HepG2 (cell line): ENCODE measurements around the gene CPVL. TPM values are rescaled to one million over a fixed set of nuclear protein-coding genes. Genes with fewer than 3 reads are reported as not detected.

Experiments used
- ATF1 ChIP-seq: IDR thresholded peaks from 2 replicates; pipeline ENCODE4 v1.6.1; 2016; ENCODE audit warnings: mild to moderate bottlenecking, control low read depth
- DR1 ChIP-seq: sonication (generic); formaldehyde crosslinking; IDR thresholded peaks from 2 replicates; pipeline ENCODE4 v1.8.0; 2021; ENCODE audit warnings: mild to moderate bottlenecking, missing genetic modification reagents, inconsistent platforms
- FOXA1 ChIP-seq, 2 experiments: fragments of 450-650 bp in 1 of 2; sonication (generic) in 1 of 2; formaldehyde crosslinking in 1 of 2; IDR thresholded peaks; 2 replicates each; pipeline versions ENCODE4 v1.4.0 to v1.6.1; 2016 to 2020; ENCODE audit warnings: missing genetic modification reagents in 1 of 2
- HCFC1 ChIP-seq: fragments of 150-350 bp; IDR thresholded peaks from 2 replicates; pipeline ENCODE4 v1.6.1; 2014; ENCODE audit warnings: low read depth, low read length
- HNF4G ChIP-seq, 2 experiments: sonication (generic) in 1 of 2; formaldehyde crosslinking in 1 of 2; IDR thresholded peaks; 2 replicates each; pipeline versions ENCODE4 v1.4.0 to v1.6.1; 2011 to 2020; ENCODE audit warnings: borderline replicate concordance in 2 of 2, low read depth in 2 of 2, mild to moderate bottlenecking in 2 of 2, low read length in 1 of 2, missing genetic modification reagents in 1 of 2, moderate library complexity in 1 of 2
- KDM4B ChIP-seq: sonication (generic); formaldehyde crosslinking; IDR thresholded peaks from 2 replicates; pipeline ENCODE4 v1.4.0; 2020; ENCODE audit warnings: missing genetic modification reagents
- KLF16 ChIP-seq, 2 experiments: sonication (generic) in 1 of 2; formaldehyde crosslinking in 1 of 2; IDR thresholded peaks; 2 replicates each; pipeline versions ENCODE4 v1.6.1 to v1.8.0; 2016 to 2023; ENCODE audit warnings: missing genetic modification reagents in 2 of 2, missing compliant biosample characterization in 1 of 2
- MATR3 ChIP-seq: sonication (generic); formaldehyde crosslinking; IDR thresholded peaks from 2 replicates; pipeline ENCODE4 v1.4.0; 2020; ENCODE audit warnings: missing genetic modification reagents
- MTA1 ChIP-seq: sonication (generic); formaldehyde crosslinking; IDR thresholded peaks from 2 replicates; pipeline ENCODE4 v1.4.0; 2020; ENCODE audit warnings: missing genetic modification reagents, mild to moderate bottlenecking, borderline replicate concordance
- POLR2G ChIP-seq: fragments of 200-400 bp; formaldehyde crosslinking; IDR thresholded peaks from 2 replicates; pipeline ENCODE4 v1.6.1; 2018; ENCODE audit warnings: mild to moderate bottlenecking, low read depth, low read length, moderate library complexity
- RNF2 ChIP-seq: fragments of 450-650 bp; conservative IDR thresholded peaks from 2 replicates; pipeline ENCODE4 v1.6.1; 2016; ENCODE audit warnings: low read depth
- SMAD3 ChIP-seq: sonication (generic); formaldehyde crosslinking; IDR thresholded peaks from 2 replicates; pipeline ENCODE4 v1.4.0; 2020; ENCODE audit warnings: missing genetic modification reagents
- SNRNP70 ChIP-seq: fragments of 200-400 bp; formaldehyde crosslinking; IDR thresholded peaks from 2 replicates; pipeline ENCODE4 v1.6.1; 2017; ENCODE audit warnings: mild to moderate bottlenecking, low read depth, low read length, moderate library complexity
- SRF ChIP-seq: IDR thresholded peaks from 2 replicates; pipeline ENCODE4 v1.6.1; 2011; ENCODE audit warnings: mild to moderate bottlenecking, low read depth, low read length, moderate library complexity
- TARDBP ChIP-seq: sonication (generic); formaldehyde crosslinking; IDR thresholded peaks from 2 replicates; pipeline ENCODE4 v1.8.0; 2022; ENCODE audit warnings: mild to moderate bottlenecking, missing genetic modification reagents
- ZNF713 ChIP-seq: sonication (generic); formaldehyde crosslinking; IDR thresholded peaks from 2 replicates; pipeline ENCODE4 v1.4.0; 2020; ENCODE audit warnings: mild to moderate bottlenecking, missing genetic modification reagents
- polyA plus RNA-seq, 8 experiments: library from polyadenylated mRNA; depleted of rRNA in 3 of 8; stranded (reverse) in 7 of 8; unstranded in 1 of 8; fragments of >200 nt; fragmentation: Illumina TruSeq in 4 of 8; extraction: Trizol in 4 of 8; gene quantifications; 2 replicates each; pipeline versions ENCODE4 v1.2.1 to v1.2.3, GENCODE V29; 2011 to 2016; ENCODE audit warnings: low read depth in 4 of 8, missing spikeins in 1 of 8, mixed read lengths in 1 of 8; ENCODE audit not compliant: insufficient read depth in 1 of 8
- total RNA-seq, 5 experiments: library from RNA; depleted of rRNA; stranded (reverse); fragments of >200 nt; fragmentation: Illumina TruSeq; extraction: Trizol; gene quantifications; 2 replicates each; pipeline ENCODE4 v1.2.3, GENCODE V29; 2016; ENCODE audit warnings: low read depth in 1 of 5
- TF ChIP-seq, protein P1 (sequence below): sonication (generic); formaldehyde crosslinking; conservative IDR thresholded peaks from 2 replicates; pipeline ENCODE4 v1.4.0; 2020; ENCODE audit warnings: missing genetic modification reagents
- TF ChIP-seq, protein P2 (sequence below): IDR thresholded peaks from 2 replicates; pipeline ENCODE4 v1.6.1; 2016; ENCODE audit warnings: missing genetic modification reagents, missing compliant biosample characterization
- TF ChIP-seq, protein P3 (sequence below): IDR thresholded peaks from 2 replicates; pipeline ENCODE4 v1.6.1; 2016; ENCODE audit warnings: low read depth, missing genetic modification reagents, missing compliant biosample characterization
- TF ChIP-seq, protein P4 (sequence below): sonication (generic); formaldehyde crosslinking; IDR thresholded peaks from 2 replicates; pipeline ENCODE4 v1.8.0; 2022; ENCODE audit warnings: mild to moderate bottlenecking, missing genetic modification reagents, borderline replicate concordance

CPVL gene
- total and polyA plus RNA-seq, 2 of the 13 experiments (the other 11 are each of a cell fraction or from before 2014, with no cell fraction given) = 59.2 to 294 TPM

GRCh38 chr7:29146057-29146706 lies at the start of gene CPVL (continued):
- TF ChIP-seq, protein P1, sequence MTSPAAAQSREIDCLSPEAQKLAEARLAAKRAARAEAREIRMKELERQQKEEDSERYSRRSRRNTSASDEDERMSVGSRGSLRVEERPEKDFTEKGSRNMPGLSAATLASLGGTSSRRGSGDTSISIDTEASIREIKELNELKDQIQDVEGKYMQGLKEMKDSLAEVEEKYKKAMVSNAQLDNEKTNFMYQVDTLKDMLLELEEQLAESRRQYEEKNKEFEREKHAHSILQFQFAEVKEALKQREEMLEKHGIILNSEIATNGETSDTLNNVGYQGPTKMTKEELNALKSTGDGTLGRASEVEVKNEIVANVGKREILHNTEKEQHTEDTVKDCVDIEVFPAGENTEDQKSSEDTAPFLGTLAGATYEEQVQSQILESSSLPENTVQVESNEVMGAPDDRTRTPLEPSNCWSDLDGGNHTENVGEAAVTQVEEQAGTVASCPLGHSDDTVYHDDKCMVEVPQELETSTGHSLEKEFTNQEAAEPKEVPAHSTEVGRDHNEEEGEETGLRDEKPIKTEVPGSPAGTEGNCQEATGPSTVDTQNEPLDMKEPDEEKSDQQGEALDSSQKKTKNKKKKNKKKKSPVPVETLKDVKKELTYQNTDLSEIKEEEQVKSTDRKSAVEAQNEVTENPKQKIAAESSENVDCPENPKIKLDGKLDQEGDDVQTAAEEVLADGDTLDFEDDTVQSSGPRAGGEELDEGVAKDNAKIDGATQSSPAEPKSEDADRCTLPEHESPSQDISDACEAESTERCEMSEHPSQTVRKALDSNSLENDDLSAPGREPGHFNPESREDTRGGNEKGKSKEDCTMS (CRISPR knock-in tag) = no peak
- TF ChIP-seq, protein P2, sequence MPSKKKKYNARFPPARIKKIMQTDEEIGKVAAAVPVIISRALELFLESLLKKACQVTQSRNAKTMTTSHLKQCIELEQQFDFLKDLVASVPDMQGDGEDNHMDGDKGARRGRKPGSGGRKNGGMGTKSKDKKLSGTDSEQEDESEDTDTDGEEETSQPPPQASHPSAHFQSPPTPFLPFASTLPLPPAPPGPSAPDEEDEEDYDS = peak; percentile 59
- TF ChIP-seq RNF2 (no peak), ZNF713 (CRISPR knock-in tag) (no peak), KDM4B (no peak; the same call in 1 of the 2 replicates), MTA1 (peak; percentile 50; the same call in 1 of the 2 replicates), POLR2G (peak; percentile 88), SRF (no peak), MATR3 (CRISPR knock-in tag) (no peak), HCFC1 (no peak), ATF1 (CRISPR knock-in tag) (no peak), FOXA1 (IDR thresholded peaks at IDR 0.05) (no peak), FOXA1 (CRISPR knock-in tag; IDR thresholded peaks at IDR 0.05) (no peak), SMAD3 (no peak), HNF4G (IDR thresholded peaks at IDR 0.05; ENCODE audit: borderline replicate concordance, low read depth, low read length) (no peak), HNF4G (CRISPR knock-in tag; IDR thresholded peaks at IDR 0.05; ENCODE audit: borderline replicate concordance, low read depth) (no peak), TARDBP (0 out of 2 replicates have a peak, but pooled peaks have one; percentile 39), KLF16 (CRISPR knock-in tag; IDR thresholded peaks at IDR 0.05) (no peak; a peak in 1 of 4 replicates), DR1 (peak; percentile 65), SNRNP70 (no peak)
- TF ChIP-seq, protein P3, sequence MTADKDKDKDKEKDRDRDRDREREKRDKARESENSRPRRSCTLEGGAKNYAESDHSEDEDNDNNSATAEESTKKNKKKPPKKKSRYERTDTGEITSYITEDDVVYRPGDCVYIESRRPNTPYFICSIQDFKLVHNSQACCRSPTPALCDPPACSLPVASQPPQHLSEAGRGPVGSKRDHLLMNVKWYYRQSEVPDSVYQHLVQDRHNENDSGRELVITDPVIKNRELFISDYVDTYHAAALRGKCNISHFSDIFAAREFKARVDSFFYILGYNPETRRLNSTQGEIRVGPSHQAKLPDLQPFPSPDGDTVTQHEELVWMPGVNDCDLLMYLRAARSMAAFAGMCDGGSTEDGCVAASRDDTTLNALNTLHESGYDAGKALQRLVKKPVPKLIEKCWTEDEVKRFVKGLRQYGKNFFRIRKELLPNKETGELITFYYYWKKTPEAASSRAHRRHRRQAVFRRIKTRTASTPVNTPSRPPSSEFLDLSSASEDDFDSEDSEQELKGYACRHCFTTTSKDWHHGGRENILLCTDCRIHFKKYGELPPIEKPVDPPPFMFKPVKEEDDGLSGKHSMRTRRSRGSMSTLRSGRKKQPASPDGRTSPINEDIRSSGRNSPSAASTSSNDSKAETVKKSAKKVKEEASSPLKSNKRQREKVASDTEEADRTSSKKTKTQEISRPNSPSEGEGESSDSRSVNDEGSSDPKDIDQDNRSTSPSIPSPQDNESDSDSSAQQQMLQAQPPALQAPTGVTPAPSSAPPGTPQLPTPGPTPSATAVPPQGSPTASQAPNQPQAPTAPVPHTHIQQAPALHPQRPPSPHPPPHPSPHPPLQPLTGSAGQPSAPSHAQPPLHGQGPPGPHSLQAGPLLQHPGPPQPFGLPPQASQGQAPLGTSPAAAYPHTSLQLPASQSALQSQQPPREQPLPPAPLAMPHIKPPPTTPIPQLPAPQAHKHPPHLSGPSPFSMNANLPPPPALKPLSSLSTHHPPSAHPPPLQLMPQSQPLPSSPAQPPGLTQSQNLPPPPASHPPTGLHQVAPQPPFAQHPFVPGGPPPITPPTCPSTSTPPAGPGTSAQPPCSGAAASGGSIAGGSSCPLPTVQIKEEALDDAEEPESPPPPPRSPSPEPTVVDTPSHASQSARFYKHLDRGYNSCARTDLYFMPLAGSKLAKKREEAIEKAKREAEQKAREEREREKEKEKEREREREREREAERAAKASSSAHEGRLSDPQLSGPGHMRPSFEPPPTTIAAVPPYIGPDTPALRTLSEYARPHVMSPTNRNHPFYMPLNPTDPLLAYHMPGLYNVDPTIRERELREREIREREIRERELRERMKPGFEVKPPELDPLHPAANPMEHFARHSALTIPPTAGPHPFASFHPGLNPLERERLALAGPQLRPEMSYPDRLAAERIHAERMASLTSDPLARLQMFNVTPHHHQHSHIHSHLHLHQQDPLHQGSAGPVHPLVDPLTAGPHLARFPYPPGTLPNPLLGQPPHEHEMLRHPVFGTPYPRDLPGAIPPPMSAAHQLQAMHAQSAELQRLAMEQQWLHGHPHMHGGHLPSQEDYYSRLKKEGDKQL (CRISPR knock-in tag) = no peak
- TF ChIP-seq, protein P4, sequence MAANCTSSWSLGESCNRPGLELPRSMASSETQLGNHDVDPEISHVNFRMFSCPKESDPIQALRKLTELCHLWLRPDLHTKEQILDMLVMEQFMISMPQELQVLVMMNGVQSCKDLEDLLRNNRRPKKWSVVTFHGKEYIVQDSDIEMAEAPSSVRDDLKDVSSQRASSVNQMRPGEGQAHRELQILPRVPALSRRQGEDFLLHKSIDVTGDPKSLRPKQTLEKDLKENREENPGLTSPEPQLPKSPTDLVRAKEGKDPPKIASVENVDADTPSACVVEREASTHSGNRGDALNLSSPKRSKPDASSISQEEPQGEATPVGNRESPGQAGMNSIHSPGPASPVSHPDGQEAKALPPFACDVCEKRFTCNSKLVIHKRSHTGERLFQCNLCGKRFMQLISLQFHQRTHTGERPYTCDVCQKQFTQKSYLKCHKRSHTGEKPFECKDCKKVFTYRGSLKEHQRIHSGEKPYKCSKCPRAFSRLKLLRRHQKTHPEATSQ (CRISPR knock-in tag) = peak; percentile 60; the same call in 1 of the 2 replicates
